ENCODE data around the gene ENTHD1.

ENTHD1 gene

GRCh38 chr22:39718206-39718605, 175.4 kb downstream of the ENTHD1 start:
- no peaks in the 10 kb centered on the region for H3K9me2 ChIP-seq (replicated peaks; ENCODE audit: control insufficient read depth, low read length)
- no peak overlapping the region for H3K4me2 ChIP-seq (ENCODE audit: low read length)
- no peaks in the 10 kb centered on the region for H3K9me3 ChIP-seq (ENCODE audit: control insufficient read depth, insufficient read depth, low read length)
- no peak for TF ChIP-seq EZH2phosphoT487 (IDR thresholded peaks at IDR 0.05; ENCODE audit: borderline replicate concordance, low read length)
- TF ChIP-seq, protein P1, sequence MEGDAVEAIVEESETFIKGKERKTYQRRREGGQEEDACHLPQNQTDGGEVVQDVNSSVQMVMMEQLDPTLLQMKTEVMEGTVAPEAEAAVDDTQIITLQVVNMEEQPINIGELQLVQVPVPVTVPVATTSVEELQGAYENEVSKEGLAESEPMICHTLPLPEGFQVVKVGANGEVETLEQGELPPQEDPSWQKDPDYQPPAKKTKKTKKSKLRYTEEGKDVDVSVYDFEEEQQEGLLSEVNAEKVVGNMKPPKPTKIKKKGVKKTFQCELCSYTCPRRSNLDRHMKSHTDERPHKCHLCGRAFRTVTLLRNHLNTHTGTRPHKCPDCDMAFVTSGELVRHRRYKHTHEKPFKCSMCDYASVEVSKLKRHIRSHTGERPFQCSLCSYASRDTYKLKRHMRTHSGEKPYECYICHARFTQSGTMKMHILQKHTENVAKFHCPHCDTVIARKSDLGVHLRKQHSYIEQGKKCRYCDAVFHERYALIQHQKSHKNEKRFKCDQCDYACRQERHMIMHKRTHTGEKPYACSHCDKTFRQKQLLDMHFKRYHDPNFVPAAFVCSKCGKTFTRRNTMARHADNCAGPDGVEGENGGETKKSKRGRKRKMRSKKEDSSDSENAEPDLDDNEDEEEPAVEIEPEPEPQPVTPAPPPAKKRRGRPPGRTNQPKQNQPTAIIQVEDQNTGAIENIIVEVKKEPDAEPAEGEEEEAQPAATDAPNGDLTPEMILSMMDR (IDR thresholded peaks at IDR 0.05; ENCODE audit: low read depth, low read length, poor library complexity, severe bottlenecking) = no peak
- H3K27me3 ChIP-seq (ENCODE audit: control insufficient read depth, low read length) = peaks cover 7% of the 10 kb centered on the region
- H3F3A ChIP-seq (ENCODE audit: control insufficient read depth, insufficient read depth) = no peaks in the 10 kb centered on the region
- no peak overlapping the region for H3K4me3 ChIP-seq (ENCODE audit: low read length)
- H3K4me1 ChIP-seq (ENCODE audit: control insufficient read depth, low read length) = peaks cover 6% of the 10 kb centered on the region; the same call in 1 of the 2 replicates
- no peak overlapping the region for H3K27ac ChIP-seq (ENCODE audit: low read depth, low read length)
- no peaks in the 10 kb centered on the region for H3K79me2 ChIP-seq (ENCODE audit: control insufficient read depth, low read length)
- no peaks in the 10 kb centered on the region for H4K20me1 ChIP-seq (ENCODE audit: control insufficient read depth, insufficient read depth, low read depth, low read length)
- H3K36me3 ChIP-seq (ENCODE audit: control insufficient read depth, low read length) = no peaks in the 10 kb centered on the region

DNA sequence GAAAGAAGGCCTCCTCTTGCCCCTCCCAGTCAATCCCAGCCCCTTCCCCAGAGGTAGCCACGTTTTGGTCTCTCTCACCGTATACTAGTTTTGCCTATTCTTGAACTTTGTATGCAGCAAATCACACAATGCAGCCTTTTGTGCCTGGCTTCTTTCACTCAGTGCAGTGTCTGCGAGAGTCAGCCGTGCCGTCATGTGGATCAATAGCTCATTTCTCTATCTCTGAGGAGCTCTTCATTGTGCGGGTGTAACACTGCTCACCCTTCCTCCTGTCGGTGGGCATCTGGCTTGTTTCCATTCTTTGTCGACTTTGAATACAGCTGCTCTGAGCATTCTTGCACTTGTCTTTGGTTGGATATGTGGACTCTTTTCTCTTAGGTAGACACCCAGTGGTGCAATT, 176.5 kb downstream of the ENTHD1 start:
- no peaks in the 10 kb centered on the region for H3K9me3 ChIP-seq (ENCODE audit: control insufficient read depth, insufficient read depth, low read length)
- no peak overlapping the region for H3K4me2 ChIP-seq (ENCODE audit: low read length)
- H3K4me3 ChIP-seq (ENCODE audit: low read length) = no peak overlapping the region
- H3K79me2 ChIP-seq (ENCODE audit: control insufficient read depth, low read length) = no peaks in the 10 kb centered on the region
- no peaks in the 10 kb centered on the region for H4K20me1 ChIP-seq (ENCODE audit: control insufficient read depth, insufficient read depth, low read depth, low read length)
- peaks cover 7% of the 10 kb centered on the region for H3K27me3 ChIP-seq (ENCODE audit: control insufficient read depth, low read length)
- no peak overlapping the region for H3K27ac ChIP-seq (ENCODE audit: low read depth, low read length)
- TF ChIP-seq, protein P1 (IDR thresholded peaks at IDR 0.05; ENCODE audit: low read depth, low read length, poor library complexity, severe bottlenecking) = no peak
- TF ChIP-seq EZH2phosphoT487 (IDR thresholded peaks at IDR 0.05; ENCODE audit: borderline replicate concordance, low read length) = no peak
- no peaks in the 10 kb centered on the region for H3K36me3 ChIP-seq (ENCODE audit: control insufficient read depth, low read length)
- no peaks in the 10 kb centered on the region for H3F3A ChIP-seq (ENCODE audit: control insufficient read depth, insufficient read depth)
- peaks cover 12% of the 10 kb centered on the region; the same call in 1 of the 2 replicates for H3K4me1 ChIP-seq (ENCODE audit: control insufficient read depth, low read length)
- H3K9me2 ChIP-seq (replicated peaks; ENCODE audit: control insufficient read depth, low read length) = no peaks in the 10 kb centered on the region

DNA sequence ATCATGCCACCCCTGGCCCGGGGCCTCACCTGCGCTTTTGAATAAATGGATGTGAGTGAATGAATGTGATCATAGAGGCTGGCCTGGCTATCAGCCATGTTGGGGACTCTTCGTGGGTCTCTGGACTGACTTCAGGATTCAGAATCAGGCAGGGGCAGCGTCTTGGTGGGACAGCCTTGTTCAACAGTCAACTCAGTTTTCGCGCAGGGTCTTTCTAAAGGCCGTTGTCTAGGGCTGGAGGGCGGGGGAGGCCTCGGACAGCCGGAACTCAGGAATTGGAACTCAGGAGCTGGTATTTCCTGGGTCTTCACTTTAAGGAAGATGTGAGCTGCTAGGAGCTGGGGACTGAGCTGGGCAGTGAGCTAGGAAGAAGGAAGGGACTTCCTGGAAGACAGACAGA, 177.0 kb downstream of the ENTHD1 start:
- H3K4me3 ChIP-seq (ENCODE audit: low read length) = no peak overlapping the region
- H3K9me3 ChIP-seq (ENCODE audit: control insufficient read depth, insufficient read depth, low read length) = no peaks in the 10 kb centered on the region
- peaks cover 12% of the 10 kb centered on the region; the same call in 1 of the 2 replicates for H3K4me1 ChIP-seq (ENCODE audit: control insufficient read depth, low read length)

More for the DNA sequence above, 177.0 kb downstream of the ENTHD1 start:
- no peaks in the 10 kb centered on the region for H3F3A ChIP-seq (ENCODE audit: control insufficient read depth, insufficient read depth)
- TF ChIP-seq, protein P1 (IDR thresholded peaks at IDR 0.05; ENCODE audit: low read depth, low read length, poor library complexity, severe bottlenecking) = no peak
- no peak for TF ChIP-seq EZH2phosphoT487 (IDR thresholded peaks at IDR 0.05; ENCODE audit: borderline replicate concordance, low read length)
- no peaks in the 10 kb centered on the region for H3K9me2 ChIP-seq (replicated peaks; ENCODE audit: control insufficient read depth, low read length)
- H3K27ac ChIP-seq (ENCODE audit: low read depth, low read length) = no peak overlapping the region
- no peak overlapping the region for H3K4me2 ChIP-seq (ENCODE audit: low read length)
- peaks cover 7% of the 10 kb centered on the region for H3K27me3 ChIP-seq (ENCODE audit: control insufficient read depth, low read length)
- H4K20me1 ChIP-seq (ENCODE audit: control insufficient read depth, insufficient read depth, low read depth, low read length) = no peaks in the 10 kb centered on the region
- no peaks in the 10 kb centered on the region for H3K79me2 ChIP-seq (ENCODE audit: control insufficient read depth, low read length)
- no peaks in the 10 kb centered on the region for H3K36me3 ChIP-seq (ENCODE audit: control insufficient read depth, low read length)

All from DOHH2 (cell line).